GM12872 (cell line): ENCODE measurements around the gene CDH20.

Experiments
- CTCF ChIP-seq: IDR thresholded peaks from 3 replicates; pipeline ENCODE4 v1.5.1; 2011; ENCODE audit warnings: low read depth, mild to moderate bottlenecking, low read length, moderate library complexity; ENCODE audit not compliant: insufficient read depth

The CDH20 gene

GRCh38 chr18:61426492-61427053, 93.3 kb downstream of the CDH20 start:
- no peak for TF ChIP-seq CTCF

- no peak for TF ChIP-seq CTCF
Observed at GRCh38 chr18:61428266-61428665, 95.0 kb downstream of the CDH20 start.

GRCh38 chr18:61432590-61432989, 99.4 kb downstream of the CDH20 start:
- no peak for TF ChIP-seq CTCF

GRCh38 chr18:61435064-61435652, 101.9 kb downstream of the CDH20 start:
- TF ChIP-seq CTCF, result peak; percentile 71

GRCh38 chr18:61443081-61443725, 110.0 kb downstream of the CDH20 start:
- TF ChIP-seq CTCF, result no peak

GRCh38 chr18:61448316-61448715, 115.1 kb downstream of the CDH20 start:
- TF ChIP-seq CTCF, result no peak

GRCh38 chr18:61459896-61460648, 126.8 kb downstream of the CDH20 start:
- TF ChIP-seq CTCF, result no peak
